Brain microvascular endothelial cell (primary cell): ENCODE measurements around the gene AMER2.

Experiments used
- DNase-seq: peaks from one replicate; pipeline ENCODE4 v3.0.0-alpha.2; 2020
- H3K27ac ChIP-seq: fragments of 250-450 bp; sonication (Bioruptor Pico); 2 replicates; pipeline ENCODE4 v1.5.1; 2020; ENCODE audit warnings: mild to moderate bottlenecking, moderate library complexity
- H3K27me3 ChIP-seq: fragments of 250-450 bp; sonication (Bioruptor Pico); replicated peaks from 2 replicates; pipeline ENCODE4 v1.5.1; 2020; ENCODE audit warnings: mild to moderate bottlenecking
- H3K36me3 ChIP-seq: fragments of 250-450 bp; sonication (Bioruptor Pico); replicated peaks from 2 replicates; pipeline ENCODE4 v1.5.1; 2020; ENCODE audit warnings: mild to moderate bottlenecking
- H3K4me3 ChIP-seq: 2 replicates; pipeline ENCODE4 v1.5.1; 2011; ENCODE audit warnings: low read depth, mild to moderate bottlenecking, control low read depth, low read length, moderate library complexity
- in situ Hi-C: cut with HindIII; loops from 2 replicates; pipeline ENCODE4 v1.10.0; 2017; ENCODE audit warnings: low sequenced_read_pairs, low pct_ligation_motif_present
- TF ChIP-seq, protein P1 (sequence below): IDR thresholded peaks from 2 replicates; pipeline ENCODE4 v1.5.1; 2011; ENCODE audit warnings: low read depth, mild to moderate bottlenecking, moderate library complexity, low read length, control low read depth, inconsistent platforms; ENCODE audit errors: missing control alignments

AMER2 gene

DNA sequence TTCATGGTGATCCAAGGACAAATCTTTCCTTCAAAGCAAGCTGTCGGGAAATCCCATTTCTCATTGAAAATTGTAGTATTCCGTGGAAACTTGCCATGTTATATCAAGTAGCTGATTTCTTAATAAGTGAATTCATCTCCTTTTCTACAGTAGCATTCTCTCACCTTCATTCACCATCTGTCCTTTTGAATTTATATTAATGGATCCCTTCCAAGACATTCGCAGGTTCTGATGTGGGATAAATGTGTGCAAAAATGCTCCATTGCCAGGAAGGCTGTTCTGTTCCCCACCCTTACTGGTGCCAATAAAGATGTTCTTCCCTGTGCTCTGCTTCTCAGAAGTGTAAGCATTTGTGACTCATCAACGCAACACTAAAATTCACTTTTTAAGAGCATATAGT lies 36.2 kb downstream of the AMER2 start:
- no peak for DNase-seq
- in situ Hi-C loops: no loop called here
- TF ChIP-seq, protein P1, sequence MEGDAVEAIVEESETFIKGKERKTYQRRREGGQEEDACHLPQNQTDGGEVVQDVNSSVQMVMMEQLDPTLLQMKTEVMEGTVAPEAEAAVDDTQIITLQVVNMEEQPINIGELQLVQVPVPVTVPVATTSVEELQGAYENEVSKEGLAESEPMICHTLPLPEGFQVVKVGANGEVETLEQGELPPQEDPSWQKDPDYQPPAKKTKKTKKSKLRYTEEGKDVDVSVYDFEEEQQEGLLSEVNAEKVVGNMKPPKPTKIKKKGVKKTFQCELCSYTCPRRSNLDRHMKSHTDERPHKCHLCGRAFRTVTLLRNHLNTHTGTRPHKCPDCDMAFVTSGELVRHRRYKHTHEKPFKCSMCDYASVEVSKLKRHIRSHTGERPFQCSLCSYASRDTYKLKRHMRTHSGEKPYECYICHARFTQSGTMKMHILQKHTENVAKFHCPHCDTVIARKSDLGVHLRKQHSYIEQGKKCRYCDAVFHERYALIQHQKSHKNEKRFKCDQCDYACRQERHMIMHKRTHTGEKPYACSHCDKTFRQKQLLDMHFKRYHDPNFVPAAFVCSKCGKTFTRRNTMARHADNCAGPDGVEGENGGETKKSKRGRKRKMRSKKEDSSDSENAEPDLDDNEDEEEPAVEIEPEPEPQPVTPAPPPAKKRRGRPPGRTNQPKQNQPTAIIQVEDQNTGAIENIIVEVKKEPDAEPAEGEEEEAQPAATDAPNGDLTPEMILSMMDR: no peak
- Histone ChIP-seq H3K27me3 (no peaks in the 10 kb centered on the region), H3K36me3 (no peaks in the 10 kb centered on the region), H3K4me3 (no peak overlapping the region), H3K27ac (no peak overlapping the region)

DNA sequence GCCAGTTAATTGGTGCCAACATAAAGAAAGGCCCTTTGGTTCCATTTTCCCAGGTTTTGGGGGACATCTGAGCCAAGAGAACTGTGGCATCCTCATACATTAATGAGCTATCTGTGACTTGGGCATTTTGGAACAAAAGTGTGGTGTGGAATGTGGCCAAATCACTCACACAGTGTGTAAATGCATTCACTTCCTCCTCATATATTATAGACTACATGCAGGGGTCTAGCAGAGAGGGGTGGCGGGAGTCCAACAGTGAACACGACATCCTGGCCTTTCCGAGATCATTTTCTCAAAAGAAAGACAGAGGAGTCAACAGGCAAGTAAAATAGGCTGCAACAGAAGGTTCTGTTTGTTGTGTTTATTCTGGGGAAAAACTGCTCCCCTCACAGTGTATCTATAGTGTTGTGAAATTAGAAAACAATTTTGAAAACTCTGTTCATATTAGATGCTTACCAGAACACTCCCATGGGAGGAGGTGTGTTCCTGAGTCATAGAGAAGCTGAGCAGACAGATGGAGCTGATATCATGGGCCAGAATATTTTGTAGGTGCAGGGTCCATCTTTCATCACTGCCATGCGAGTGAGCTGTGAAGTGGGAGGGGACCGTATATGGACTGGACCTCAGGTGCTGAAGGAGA lies 39.2 kb downstream of the AMER2 start:
- Histone ChIP-seq H3K27ac (no peak overlapping the region), H3K36me3 (no peaks in the 10 kb centered on the region), H3K27me3 (no peaks in the 10 kb centered on the region), H3K4me3 (no peak overlapping the region)
- DNase-seq: no peak
- in situ Hi-C loops: no loop called here
- TF ChIP-seq, protein P1: no peak

DNA sequence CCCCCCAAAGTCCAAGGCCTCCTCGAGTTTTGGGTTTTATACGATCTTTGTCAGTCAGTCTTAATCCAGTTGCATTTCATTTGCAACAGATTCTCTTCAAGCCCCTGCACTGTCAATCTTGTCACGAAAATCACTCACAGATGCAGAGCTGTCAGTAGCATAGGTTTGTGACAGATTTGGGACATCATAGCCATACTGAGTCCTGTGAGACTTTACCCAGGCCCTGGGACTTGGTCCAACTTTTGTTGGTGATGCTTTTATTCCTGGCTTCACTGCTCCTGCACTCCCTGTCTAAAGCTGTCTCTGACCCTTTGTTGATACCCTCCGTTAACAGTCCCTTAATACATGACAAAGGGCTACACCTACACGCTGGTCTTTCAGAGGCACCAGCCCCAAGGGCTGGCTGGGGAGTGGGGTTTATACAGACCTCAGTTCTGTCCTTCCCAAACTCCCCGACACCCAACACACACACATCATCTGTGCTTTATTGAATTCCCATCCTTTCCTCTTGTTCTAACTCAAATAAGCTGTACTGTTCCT lies 40.1 kb downstream of the AMER2 start:
- TF ChIP-seq, protein P1: no peak
- Histone ChIP-seq H3K27ac (no peak overlapping the region), H3K27me3 (no peaks in the 10 kb centered on the region), H3K36me3 (no peaks in the 10 kb centered on the region), H3K4me3 (no peak overlapping the region)
- no peak for DNase-seq
- in situ Hi-C loops: no loop called here

DNA sequence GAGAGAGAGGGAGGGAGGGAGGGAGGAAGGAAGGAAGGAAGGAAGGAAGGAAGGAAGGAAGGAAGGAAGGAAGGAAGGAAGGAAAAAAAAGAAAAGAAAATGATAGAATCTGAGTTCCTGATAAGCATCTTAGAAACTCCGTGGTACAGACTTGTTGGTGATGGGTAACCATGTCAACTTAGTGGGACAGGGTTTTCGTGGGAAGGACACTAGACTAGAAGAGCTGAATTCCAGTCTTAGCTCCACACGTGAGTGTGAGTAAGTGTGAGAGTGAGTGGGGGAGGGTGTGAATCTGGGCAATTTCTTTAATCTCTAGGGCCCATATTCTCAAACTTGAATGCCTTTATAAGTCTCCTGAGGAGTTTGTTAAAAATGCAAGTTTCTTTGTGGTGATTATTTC lies 41.1 kb downstream of the AMER2 start:
- H3K4me3 ChIP-seq: no peak overlapping the region
- no peaks in the 10 kb centered on the region for H3K27me3 ChIP-seq
- no peaks in the 10 kb centered on the region for H3K36me3 ChIP-seq
- DNase-seq: no peak
- no peak overlapping the region for H3K27ac ChIP-seq
- in situ Hi-C loops: no loop called here
- TF ChIP-seq, protein P1: no peak

DNA sequence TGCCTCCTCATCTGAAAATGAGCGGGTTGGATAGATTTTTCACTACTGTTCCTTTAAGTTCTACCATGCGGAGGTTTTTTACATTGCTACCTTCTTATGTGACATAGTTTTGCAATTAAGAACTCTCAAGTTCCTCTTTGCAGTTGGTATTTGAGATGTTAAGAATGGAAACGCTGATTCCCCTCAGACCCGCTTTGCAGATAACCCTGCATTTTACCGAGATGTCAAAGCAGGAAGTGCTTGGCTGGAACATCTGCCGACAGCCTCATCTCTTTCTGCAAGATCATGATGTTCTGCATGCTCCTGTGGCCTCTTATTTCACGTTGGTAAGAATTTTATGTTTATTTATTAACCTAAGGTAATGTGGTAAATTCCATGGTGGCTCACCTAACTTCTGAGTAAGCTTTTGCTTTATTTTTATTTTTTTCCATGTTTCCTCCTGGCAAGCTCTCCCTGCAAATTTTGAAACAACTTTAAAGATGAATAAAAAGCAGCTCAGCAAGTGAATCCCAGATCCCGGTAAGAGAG lies 53.6 kb downstream of the AMER2 start:
- no peak overlapping the region for H3K4me3 ChIP-seq
- no peaks in the 10 kb centered on the region for H3K36me3 ChIP-seq
- in situ Hi-C loops: no loop called here
- H3K27ac ChIP-seq: no peak overlapping the region
- H3K27me3 ChIP-seq: no peaks in the 10 kb centered on the region
- no peak for DNase-seq
- TF ChIP-seq, protein P1: no peak

DNA sequence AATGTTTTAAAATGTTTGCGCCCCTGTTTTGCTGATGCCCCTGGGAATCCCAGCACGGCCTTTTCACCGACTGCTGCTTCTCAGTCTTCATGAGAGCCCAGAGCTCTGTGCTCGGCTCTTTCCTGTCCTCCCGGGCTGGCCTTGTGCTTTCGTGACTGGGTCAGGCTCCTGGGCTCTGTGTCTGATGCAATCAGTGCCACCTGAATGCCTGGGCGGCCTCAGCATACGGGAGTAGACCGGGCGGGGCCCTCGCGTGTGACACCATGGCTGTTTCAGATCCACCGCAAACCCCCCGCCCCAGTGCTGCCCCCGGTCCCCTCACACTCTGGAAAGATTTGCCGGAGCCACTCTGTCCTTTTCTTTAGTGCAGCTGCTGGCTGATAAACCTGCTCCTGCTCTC lies 54.8 kb downstream of the AMER2 start:
- H3K27me3 ChIP-seq: no peaks in the 10 kb centered on the region
- H3K27ac ChIP-seq: no peak overlapping the region
- H3K36me3 ChIP-seq: no peaks in the 10 kb centered on the region
- TF ChIP-seq, protein P1: no peak
- no peak overlapping the region for H3K4me3 ChIP-seq
- in situ Hi-C loops: no loop called here
- DNase-seq: no peak
